Right kidney (tissue), 1 donor: ENCODE data around the gene PKNOX2.

Source experiments
- DNase-seq: peaks from one replicate; pipeline ENCODE4 v3.0.0-alpha.2; 2016

Gene PKNOX2

GRCh38 chr11:125341676-125342075 is 177.1 kb downstream of the PKNOX2 start:
- no peak for DNase-seq

- DNase-seq: no peak
Measured at GRCh38 chr11:125342281-125342930, 177.9 kb downstream of the PKNOX2 start.

- no peak for DNase-seq
Measured at GRCh38 chr11:125343086-125343717, 178.7 kb downstream of the PKNOX2 start.

GRCh38 chr11:125343718-125344131 is 179.2 kb downstream of the PKNOX2 start:
- no peak for DNase-seq

GRCh38 chr11:125344846-125345420 is 180.4 kb downstream of the PKNOX2 start:
- no peak for DNase-seq

- peak; percentile 70 for DNase-seq
Measured at GRCh38 chr11:125345421-125346178, 181.0 kb downstream of the PKNOX2 start.

- no peak for DNase-seq
Measured at GRCh38 chr11:125346179-125346530, 181.6 kb downstream of the PKNOX2 start.

GRCh38 chr11:125346565-125347260 is 182.2 kb downstream of the PKNOX2 start:
- DNase-seq: no peak

GRCh38 chr11:125347261-125347585 is 182.7 kb downstream of the PKNOX2 start:
- DNase-seq: no peak

GRCh38 chr11:125348141-125348651 is 183.6 kb downstream of the PKNOX2 start:
- no peak for DNase-seq

- peak; percentile 74 for DNase-seq
Measured at GRCh38 chr11:125348674-125349309, 184.2 kb downstream of the PKNOX2 start.

- no peak for DNase-seq
Measured at GRCh38 chr11:125350206-125351032, 185.9 kb downstream of the PKNOX2 start.

- no peak for DNase-seq
Measured at GRCh38 chr11:125351033-125351867, 186.7 kb downstream of the PKNOX2 start.

GRCh38 chr11:125351868-125352250 is 187.3 kb downstream of the PKNOX2 start:
- no peak for DNase-seq

GRCh38 chr11:125356797-125357196 is 192.2 kb downstream of the PKNOX2 start:
- DNase-seq: no peak

GRCh38 chr11:125357551-125357950 is 193.0 kb downstream of the PKNOX2 start:
- no peak for DNase-seq

- no peak for DNase-seq
Measured at GRCh38 chr11:125358254-125358840, 193.8 kb downstream of the PKNOX2 start.

GRCh38 chr11:125359130-125359529 is 194.6 kb downstream of the PKNOX2 start:
- no peak for DNase-seq

GRCh38 chr11:125360066-125360465 is 195.5 kb downstream of the PKNOX2 start:
- no peak for DNase-seq
